Fibroblast of mammary gland (primary cell): ENCODE results near the gene ZBTB7C.

Experiments used
- DNase-seq: peaks from one replicate; pipeline ENCODE4 v3.0.0-alpha.2; 2010; ENCODE audit warnings: low read depth
- H3K4me3 ChIP-seq: 2 replicates; pipeline ENCODE4 v1.5.1; 2011; ENCODE audit warnings: low read depth, mild to moderate bottlenecking, low read length, moderate library complexity; ENCODE audit not compliant: control insufficient read depth
- TF ChIP-seq, protein P1 (sequence below): conservative IDR thresholded peaks from 2 replicates; pipeline ENCODE4 v1.5.1; 2011; ENCODE audit warnings: low read depth, low read length, inconsistent platforms; ENCODE audit not compliant: control insufficient read depth, insufficient read depth

ZBTB7C gene

DNA sequence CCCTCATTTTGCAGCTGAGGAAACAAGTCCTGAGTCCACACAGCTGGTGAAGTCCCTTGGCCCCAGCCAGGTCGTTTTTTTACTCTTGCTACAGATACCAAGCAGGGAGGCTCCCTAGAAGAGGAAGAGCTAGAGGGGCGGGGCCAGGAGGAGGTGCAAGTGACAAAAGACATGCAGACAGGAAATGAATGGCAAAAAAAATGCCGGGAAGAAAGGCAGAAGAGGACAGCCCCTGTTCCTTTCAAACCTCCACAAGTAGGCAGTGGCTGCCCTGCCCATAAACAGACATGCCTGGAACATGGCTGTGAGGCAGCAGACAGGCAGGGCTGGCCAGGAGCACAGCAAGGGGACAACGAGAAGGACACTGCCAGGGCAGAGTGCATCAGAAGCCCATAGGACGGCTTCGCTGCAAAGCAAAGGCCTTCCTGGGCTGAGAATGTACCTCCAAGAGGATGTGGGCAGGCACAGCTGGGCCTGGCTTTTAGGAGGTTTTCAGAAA is 108.7 kb downstream of the ZBTB7C start:
- no peak for DNase-seq
- TF ChIP-seq, protein P1, sequence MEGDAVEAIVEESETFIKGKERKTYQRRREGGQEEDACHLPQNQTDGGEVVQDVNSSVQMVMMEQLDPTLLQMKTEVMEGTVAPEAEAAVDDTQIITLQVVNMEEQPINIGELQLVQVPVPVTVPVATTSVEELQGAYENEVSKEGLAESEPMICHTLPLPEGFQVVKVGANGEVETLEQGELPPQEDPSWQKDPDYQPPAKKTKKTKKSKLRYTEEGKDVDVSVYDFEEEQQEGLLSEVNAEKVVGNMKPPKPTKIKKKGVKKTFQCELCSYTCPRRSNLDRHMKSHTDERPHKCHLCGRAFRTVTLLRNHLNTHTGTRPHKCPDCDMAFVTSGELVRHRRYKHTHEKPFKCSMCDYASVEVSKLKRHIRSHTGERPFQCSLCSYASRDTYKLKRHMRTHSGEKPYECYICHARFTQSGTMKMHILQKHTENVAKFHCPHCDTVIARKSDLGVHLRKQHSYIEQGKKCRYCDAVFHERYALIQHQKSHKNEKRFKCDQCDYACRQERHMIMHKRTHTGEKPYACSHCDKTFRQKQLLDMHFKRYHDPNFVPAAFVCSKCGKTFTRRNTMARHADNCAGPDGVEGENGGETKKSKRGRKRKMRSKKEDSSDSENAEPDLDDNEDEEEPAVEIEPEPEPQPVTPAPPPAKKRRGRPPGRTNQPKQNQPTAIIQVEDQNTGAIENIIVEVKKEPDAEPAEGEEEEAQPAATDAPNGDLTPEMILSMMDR = no peak
- no peak overlapping the region for H3K4me3 ChIP-seq

DNA sequence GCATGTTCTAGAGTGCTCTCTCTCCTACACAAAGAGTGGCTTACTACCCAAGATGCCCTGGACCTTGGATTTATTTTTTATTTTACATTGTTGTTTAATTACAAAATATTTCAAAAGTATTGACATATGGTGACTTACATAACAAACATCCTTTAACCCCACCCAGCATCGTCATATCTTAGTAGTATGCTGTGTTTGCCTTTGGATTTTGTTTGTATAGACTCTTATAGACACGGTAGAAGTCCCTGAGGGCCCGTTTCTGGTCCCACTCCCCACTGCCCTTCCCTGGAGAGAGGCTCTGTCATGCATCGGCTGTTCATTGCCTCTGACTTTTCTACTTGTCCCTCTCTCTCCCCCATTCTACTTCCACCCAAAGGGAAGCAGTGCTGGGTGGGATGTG is 112.0 kb downstream of the ZBTB7C start:
- H3K4me3 ChIP-seq = no peak overlapping the region
- TF ChIP-seq, protein P1 = no peak
- no peak for DNase-seq

DNA sequence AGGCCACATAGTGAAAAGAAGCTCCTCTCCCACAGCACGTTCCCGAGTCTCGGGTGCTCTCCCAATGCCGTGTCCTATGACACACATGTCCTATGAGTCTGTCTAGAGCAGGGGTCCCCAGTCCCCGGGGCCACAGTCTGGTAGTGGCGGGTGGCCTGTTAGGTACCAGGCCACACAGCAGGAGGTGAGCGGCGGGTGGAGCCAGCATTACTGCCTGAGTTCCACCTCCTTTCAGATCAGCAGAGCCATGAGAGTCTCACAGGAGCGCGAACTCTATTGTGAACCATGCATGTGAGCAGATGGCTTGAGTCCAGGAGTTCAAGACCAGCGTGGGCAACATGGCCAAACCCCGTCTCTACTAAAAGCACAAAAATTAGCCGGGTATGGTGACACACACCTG is 112.6 kb downstream of the ZBTB7C start:
- TF ChIP-seq, protein P1 = no peak
- H3K4me3 ChIP-seq = no peak overlapping the region
- no peak for DNase-seq

DNA sequence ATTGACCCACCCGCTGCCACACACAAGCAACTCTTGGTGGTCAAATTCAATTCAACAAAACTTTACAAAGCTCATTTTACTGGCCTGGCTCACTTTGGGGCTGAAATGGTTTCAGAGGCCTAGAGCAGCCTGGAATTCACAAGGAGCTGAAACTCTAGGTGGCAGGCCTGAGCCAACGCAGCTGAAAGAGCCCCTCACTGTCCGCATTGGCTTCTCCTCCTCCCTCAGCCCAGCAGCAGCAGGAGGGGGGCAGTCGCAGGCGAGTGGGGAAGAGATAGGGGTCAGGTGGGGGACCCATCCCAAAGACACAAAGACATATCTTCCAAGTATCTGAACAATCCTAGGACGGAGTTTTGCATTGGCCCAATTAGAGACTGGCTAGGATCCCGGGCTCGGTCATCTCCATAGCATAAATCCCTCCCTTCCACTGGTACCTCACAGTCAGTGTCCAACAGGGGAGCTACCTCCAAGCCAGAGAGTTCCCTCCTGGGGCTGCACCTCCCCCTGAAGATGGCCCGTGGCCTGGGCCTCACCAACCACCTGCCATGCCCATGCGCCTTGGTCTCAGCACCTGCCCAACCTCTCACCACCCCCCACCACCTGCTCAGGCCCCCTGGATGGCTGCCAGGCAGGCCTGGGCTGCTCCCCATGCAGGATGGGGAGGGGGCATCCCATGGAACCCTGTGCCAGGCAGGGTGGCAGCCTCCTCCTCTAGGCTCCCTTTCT is 113.4 kb downstream of the ZBTB7C start:
- peak; percentile 7 for DNase-seq
- H3K4me3 ChIP-seq = no peak overlapping the region
- TF ChIP-seq, protein P1 = peak; percentile 37

DNA sequence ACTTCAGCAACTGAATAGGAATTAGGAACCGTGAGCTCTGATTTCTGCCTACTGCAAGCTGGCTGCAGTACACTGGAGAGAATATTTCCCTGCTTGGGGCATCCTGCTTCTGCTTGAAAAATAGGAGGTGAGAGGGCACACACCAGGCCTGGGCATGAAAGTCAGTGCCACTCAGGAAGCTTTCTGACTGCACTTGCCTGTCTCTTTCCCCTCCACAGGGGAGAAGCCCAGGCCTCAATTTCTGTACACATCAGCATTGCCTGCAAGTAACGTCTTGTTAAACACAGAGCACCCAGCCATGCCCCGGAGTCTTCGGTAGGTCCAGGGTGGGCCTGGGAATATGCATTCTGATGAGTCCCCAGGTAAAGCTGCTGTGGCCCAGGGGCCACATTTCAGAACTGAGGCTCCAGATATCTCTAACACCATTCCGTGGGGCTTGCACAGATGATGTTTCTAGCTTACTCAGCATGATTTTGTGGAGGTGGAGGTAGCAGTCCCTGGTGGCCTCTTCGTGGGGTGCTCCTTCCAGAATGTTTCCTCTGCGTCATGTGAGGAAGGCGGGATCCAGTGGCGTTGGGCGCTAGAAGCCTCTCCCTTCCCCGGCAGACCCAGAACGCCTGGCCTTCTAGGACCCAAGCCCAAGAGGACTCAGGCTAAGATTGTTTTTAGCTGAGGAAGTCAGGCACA is 114.1 kb downstream of the ZBTB7C start:
- TF ChIP-seq, protein P1 = no peak
- no peak for DNase-seq
- no peak overlapping the region for H3K4me3 ChIP-seq

DNA sequence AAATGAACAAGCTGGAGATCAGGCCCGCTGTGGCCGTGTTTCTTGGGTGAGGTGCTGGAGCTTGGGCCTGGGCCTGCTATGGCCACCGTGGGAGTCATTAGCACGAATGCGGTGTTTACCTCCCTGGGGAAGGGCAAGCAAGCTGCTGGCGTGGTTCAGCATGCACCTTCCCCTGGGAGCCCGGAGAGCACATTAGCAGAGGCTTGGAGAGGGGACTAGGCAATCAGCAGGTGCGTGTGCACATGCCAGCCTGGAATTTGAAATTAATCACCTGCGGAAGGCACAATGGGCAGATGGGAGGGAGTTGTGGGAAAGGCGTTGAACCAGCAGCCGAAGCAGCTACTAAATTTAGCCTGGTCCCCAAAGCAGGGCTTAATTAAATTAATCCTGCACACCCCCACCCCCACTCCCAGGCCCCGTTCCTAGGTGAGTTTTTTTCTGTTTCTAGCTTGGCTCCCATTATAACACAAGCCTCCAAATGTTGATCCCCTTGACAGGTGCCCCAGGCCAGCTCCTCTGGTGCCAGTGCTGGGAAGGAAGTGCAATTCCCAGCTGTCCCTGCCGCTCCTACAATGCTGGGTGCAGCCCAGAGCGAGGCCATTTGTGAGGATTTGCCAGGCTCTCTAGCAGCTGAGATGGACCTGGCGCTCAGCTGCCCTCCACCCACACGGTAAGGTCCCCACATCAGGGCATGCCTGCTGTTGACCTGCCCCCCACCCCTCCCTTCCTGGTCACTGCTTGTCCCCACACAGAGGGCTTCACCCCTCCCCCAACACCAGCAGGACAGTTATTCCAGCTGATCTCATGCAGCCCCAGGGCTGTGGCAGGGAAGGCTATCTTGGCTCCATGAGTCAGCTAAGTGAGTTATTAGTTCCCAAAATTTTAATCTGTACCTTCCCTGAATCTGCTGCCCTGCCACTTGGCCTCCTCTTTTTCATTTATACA is 115.0 kb downstream of the ZBTB7C start:
- no peak overlapping the region for H3K4me3 ChIP-seq
- no peak for DNase-seq
- TF ChIP-seq, protein P1 = no peak
